Suprapubic skin (tissue), 4 donors: ENCODE measurements around the gene EPYC.

Source experiments
- CTCF ChIP-seq, 2 donors: fragments of 200-600 bp in 1 of 2; fragments of 450-650 bp in 1 of 2; sonication (generic) in 1 of 2; IDR thresholded peaks; one replicate each; pipeline ENCODE4 v1.5.1; 2016 to 2019; ENCODE audit warnings: antibody characterized with exemption in 2 of 2, mild to moderate bottlenecking in 1 of 2, moderate library complexity in 1 of 2
- POLR2A ChIP-seq, 2 donors: fragments of 450-650 bp; IDR thresholded peaks; one replicate each; pipeline ENCODE4 v1.6.1; 2017; ENCODE audit warnings: antibody characterized with exemption in 2 of 2, mild to moderate bottlenecking in 2 of 2, moderate library complexity in 2 of 2
- POLR2AphosphoS5 ChIP-seq, 3 donors: sonication (generic); formaldehyde crosslinking; IDR thresholded peaks; one replicate each; pipeline ENCODE4 v1.6.1; 2017; ENCODE audit warnings: antibody characterized with exemption in 3 of 3

- no peak for TF ChIP-seq CTCF (IDR thresholded peaks at IDR 0.05)
- no peak for TF ChIP-seq POLR2A (IDR thresholded peaks at IDR 0.05)
- TF ChIP-seq POLR2AphosphoS5 (IDR thresholded peaks at IDR 0.05), result no peak
Observed at GRCh38 chr12:90999966-91000365, 4.8 kb downstream of the EPYC start.
